Right atrium auricular region (tissue), 2 donors: Measurements from ENCODE around the gene ACTRT2. TPM values are rescaled to one million over a fixed set of nuclear protein-coding genes. Genes with fewer than 3 reads are reported as not detected.

ENCODE experiments used
- DNase-seq: peaks from one replicate; pipeline ENCODE4 v3.0.0-alpha.2; 2019; ENCODE audit warnings: low spot score
- H3K27ac ChIP-seq, 2 donors: fragments of 200-600 bp; sonication (generic); 1 replicate in 1 of 2; 2 replicates in 1 of 2; pipeline ENCODE4 v1.5.1; 2016 to 2019
- H3K27me3 ChIP-seq, 2 donors: fragments of 200-600 bp; sonication (generic); one replicate each; pipeline versions ENCODE4 v1.5.1 to v1.6.0; 2017 to 2019
- H3K36me3 ChIP-seq: fragments of 200-600 bp; sonication (generic); one replicate; pipeline ENCODE4 v1.5.1; 2016
- H3K4me1 ChIP-seq, 2 donors: fragments of 200-600 bp; sonication (generic); one replicate each; pipeline versions ENCODE4 v1.5.1 to v1.6.0; 2017 to 2019
- H3K4me3 ChIP-seq, 2 donors: fragments of 200-600 bp; sonication (generic); 1 replicate in 1 of 2; 2 replicates in 1 of 2; pipeline ENCODE4 v1.5.1; 2017 to 2019; ENCODE audit warnings: mild to moderate bottlenecking in 1 of 2, moderate library complexity in 1 of 2
- H3K9me3 ChIP-seq, 2 donors: fragments of 200-600 bp; sonication (generic); one replicate each; pipeline ENCODE4 v1.5.1; 2019
- CTCF ChIP-seq, 2 donors: fragments of 200-600 bp; sonication (generic); IDR thresholded peaks; one replicate each; pipeline ENCODE4 v1.5.1; 2019; ENCODE audit warnings: antibody characterized with exemption in 2 of 2
- total RNA-seq, 2 donors: library from RNA; depleted of rRNA; stranded (reverse); fragments of >200 nt; gene quantifications; one replicate each; pipeline ENCODE4 v1.1.0, GENCODE V29; 2016

ACTRT2 gene
- total RNA-seq, 2 donors from 2014 or later: not detected

GRCh38 chr1:2989976-2990375 is 31.3 kb upstream of the ACTRT2 start:
- no peak for DNase-seq
- H3K27me3 ChIP-seq: no peaks in the 10 kb centered on the region

DNA sequence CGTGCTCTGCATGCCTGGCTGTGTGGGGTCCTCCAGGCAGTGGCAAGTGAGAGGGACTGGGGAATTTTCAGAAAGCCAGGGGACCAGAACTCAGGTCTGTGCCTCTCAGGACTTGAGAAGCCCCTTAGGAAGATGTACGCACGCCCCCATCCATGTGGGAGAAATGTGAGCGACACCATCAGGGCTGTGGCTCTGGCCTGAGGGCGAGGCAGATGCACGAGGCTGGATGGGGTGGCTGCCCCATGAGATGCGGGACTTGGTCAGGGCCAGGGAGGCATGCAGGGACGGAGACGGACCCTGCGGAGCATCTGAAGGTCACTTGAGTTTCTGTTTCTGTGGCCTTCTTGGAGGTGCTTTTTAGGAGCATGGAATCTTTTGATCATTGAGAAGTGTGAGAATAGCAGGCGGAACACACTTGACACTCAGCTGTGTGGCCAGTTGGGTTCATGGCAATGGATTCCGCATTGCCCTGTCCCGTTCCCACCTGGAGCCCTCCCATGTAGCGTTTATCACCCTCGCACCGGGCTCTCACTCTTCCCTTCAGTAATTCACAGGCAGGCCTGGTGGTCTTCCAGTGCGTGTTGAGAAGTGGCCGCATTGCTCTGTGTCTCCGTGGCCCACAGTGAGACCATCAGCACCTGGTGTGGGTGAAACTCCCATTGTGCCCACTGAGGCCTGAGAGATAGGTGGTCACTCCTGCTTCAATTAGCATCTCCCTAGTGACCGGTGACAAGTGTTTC is 30.7 kb upstream of the ACTRT2 start:
- Histone ChIP-seq H3K4me1 (no peaks in the 10 kb centered on the region), H3K36me3 (no peaks in the 10 kb centered on the region), H3K4me3 (no peak overlapping the region), H3K27ac (no peak overlapping the region), H3K9me3 (peaks cover 3 to 19% of the 10 kb centered on the region in 2 donors), H3K27me3 (no peaks in the 10 kb centered on the region)
- no peak for DNase-seq
- TF ChIP-seq CTCF (IDR thresholded peaks at IDR 0.05): no peak

More at GRCh38 chr1:2989976-2990375, 31.3 kb upstream of the ACTRT2 start:
- Histone ChIP-seq H3K4me1 (no peaks in the 10 kb centered on the region), H3K9me3 (peaks cover 0 to 13% of the 10 kb centered on the region in 2 donors), H3K4me3 (no peak overlapping the region), H3K27ac (no peak overlapping the region), H3K36me3 (no peaks in the 10 kb centered on the region)
- no peak for TF ChIP-seq CTCF (IDR thresholded peaks at IDR 0.05)

GRCh38 chr1:2991753-2992495 is 29.3 kb upstream of the ACTRT2 start:
- Histone ChIP-seq H3K27ac (no peak overlapping the region), H3K9me3 (peaks cover 3 to 29% of the 10 kb centered on the region in 2 donors), H3K4me1 (no peaks in the 10 kb centered on the region), H3K4me3 (no peak overlapping the region), H3K36me3 (no peaks in the 10 kb centered on the region), H3K27me3 (no peaks in the 10 kb centered on the region)
- no peak for DNase-seq
- no peak for TF ChIP-seq CTCF (IDR thresholded peaks at IDR 0.05)

DNA sequence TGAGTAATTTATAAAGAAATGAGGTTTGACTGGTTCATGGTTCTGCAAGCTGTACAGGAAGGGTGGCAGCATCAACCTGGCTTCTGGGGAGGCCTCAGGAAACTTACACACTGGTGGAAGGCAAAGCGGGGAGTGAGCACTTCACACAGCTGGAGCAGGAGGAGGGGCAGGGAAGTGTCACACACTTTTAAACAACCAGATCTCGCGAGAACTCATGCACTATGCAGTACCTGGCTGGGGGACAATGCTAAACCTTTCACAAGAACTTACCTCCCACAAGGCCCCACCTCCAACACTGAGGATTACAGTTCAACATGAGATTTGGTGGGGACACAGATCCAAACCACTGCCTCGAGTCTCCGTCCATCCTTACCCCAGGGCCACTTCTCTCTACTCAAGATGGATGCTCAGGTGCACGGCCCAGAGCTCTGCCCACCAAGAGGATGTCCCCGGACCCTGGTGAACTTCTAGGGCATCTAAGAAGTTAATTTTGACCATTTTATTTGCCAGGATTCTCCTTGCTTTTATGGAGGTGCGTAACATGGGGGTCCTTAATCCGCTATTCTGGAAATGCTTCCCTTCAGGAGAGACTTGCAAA is 22.7 kb upstream of the ACTRT2 start:
- H3K4me3 ChIP-seq: no peak overlapping the region
- H3K4me1 ChIP-seq: no peaks in the 10 kb centered on the region
- no peak for TF ChIP-seq CTCF (IDR thresholded peaks at IDR 0.05)
- no peak for DNase-seq
- H3K9me3 ChIP-seq: peaks cover 3 to 28% of the 10 kb centered on the region in 2 donors
- no peaks in the 10 kb centered on the region for H3K27me3 ChIP-seq
- no peaks in the 10 kb centered on the region for H3K36me3 ChIP-seq
- no peak overlapping the region for H3K27ac ChIP-seq

GRCh38 chr1:2999138-2999537 is 22.1 kb upstream of the ACTRT2 start:
- Histone ChIP-seq H3K27me3 (no peaks in the 10 kb centered on the region), H3K4me1 (no peaks in the 10 kb centered on the region), H3K27ac (no peak overlapping the region), H3K4me3 (no peak overlapping the region), H3K9me3 (peaks cover 3 to 23% of the 10 kb centered on the region in 2 donors), H3K36me3 (no peaks in the 10 kb centered on the region)
- no peak for DNase-seq
- TF ChIP-seq CTCF (IDR thresholded peaks at IDR 0.05): no peak
